HG02840 (cell line): ENCODE data around the gene SMYD3.

Experiments used
- ATAC-seq: cut with Tn5 transposase; IDR thresholded peaks from one replicate; pipeline ENCODE4 v1.9.1; 2021; ENCODE audit warnings: mild to moderate bottlenecking, moderate library complexity, moderate number of reproducible peaks; ENCODE audit not compliant: unreplicated experiment, low FRiP score

SMYD3 gene

DNA sequence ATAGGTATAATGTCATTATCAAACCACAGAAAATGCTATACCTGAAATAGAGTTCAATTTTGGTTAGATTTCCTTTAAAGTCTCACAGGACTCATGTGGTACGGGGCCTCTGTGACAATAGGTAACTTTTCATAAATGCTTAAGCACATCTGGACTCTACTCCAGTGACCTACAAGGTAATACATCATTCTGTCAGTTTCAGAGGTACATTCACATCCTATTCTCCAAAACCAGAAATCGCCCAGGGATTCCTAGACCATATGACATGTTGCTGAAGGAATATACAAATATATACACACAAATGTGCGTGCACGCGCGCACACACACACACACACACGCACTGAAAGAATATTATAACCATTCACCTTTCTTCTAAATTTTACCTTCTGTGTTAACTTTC is 311.8 kb downstream of the SMYD3 start:
- ATAC-seq, result no peak

DNA sequence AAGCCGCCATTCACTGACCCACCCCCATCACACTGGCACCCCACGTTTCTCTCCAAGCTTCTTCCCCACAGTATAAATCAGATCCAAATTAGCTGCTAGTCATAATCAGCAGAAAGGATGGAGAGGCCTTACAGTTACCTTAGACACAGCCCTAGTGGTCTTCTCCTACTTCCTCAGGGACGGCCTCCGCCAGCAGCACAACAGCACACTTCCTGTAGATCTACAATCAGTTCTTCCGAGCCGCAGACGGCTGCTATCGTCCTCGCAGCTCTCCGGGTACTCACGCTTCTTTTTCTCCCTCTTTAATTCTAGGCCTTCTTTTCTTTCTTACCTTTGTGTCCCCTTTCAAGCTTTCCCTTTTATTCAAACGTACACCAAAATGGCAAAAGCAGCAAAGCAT is 313.5 kb downstream of the SMYD3 start:
- ATAC-seq, result no peak

DNA sequence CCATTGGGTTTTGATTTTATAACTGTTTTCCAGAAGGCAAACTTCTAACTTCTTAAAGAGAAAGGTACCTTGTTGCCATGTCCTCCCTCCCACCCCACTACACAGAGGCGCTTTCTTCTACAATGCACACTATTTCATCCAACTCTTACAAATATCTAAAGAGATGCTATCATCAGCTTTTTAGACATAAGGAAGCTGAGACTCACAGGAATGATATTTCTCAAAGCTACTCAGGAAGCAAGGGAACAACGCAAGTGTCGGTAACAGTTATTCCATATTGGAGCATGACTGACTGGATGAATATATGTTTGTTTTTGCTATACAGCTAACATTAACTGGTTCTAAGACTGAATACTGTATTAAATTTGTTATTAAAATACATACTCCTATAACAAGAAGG is 318.0 kb downstream of the SMYD3 start:
- no peak for ATAC-seq

DNA sequence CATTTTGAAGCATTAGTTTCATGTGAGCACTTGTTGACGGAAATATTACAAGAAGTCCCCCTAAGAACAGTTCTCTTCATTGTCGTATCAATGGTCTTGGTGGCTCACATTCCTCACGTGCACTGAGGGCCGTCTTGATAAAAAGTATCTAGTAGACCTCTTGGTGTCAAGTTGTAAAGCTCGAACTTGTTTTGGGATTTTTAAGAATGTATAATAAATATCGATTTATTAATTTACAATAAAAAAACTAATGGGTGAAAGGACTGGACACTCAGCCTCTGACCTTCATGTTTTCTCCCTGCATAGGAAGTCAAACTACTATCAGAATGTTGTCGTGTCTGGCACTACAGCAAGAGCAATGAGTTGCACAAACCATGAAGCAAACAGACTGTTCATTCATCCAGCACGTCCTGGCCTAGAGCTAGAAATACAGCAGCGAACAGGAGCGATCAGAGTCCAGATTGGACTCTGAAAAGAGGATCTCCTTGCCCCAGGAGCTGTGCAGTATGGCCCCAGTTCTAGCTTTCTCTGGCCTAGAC is 319.2 kb downstream of the SMYD3 start:
- no peak for ATAC-seq

DNA sequence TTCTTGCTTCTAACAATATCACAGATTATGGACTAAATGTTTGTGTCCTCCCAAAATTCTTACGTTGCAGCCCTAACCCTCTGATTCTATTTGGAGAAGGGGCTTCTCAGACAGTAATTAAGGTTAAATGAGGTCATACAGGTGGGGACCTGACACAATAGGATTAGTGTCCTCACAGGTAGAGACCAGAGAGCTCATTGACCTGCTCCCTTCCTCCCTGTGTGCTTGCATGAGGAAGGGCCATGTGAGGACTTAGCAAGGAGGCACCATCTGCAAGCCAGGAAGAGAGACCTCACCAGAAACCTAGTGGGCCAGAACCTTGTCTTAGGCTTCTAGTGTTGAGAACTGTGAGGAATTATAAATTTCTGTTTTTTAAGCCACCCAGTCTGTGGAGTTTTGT is 322.6 kb downstream of the SMYD3 start:
- no peak for ATAC-seq

DNA sequence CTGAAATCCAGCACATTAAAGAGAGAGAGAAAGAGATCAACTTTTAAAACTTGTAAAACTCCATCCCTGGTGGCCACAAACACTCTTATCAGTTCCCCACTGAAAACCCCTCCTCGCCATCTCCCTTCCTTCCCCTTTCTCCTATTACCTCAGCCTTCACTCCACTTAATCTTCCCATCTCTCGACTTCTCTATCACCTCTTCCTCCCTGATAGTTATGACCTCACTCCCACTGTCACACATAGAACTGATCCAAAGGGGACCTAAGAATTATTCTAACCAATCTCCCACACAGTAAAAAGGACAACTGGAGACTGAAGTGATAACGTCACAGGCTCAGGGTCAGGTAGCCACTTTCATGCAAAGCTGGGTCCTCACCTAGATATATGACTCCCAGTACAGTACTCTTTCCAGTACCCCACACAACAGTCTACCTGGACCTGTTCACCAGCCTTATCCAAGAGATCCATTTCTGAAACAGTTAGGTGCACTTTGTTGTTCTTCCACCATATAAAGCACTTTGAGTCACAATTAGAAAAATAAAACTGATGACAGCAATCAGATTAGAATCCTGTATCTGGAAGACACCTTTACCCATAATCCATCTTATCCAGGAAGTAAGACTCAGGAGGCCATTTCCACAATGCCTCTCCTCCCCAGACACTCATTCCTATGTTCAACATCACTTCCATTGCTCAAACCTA is 324.8 kb downstream of the SMYD3 start:
- ATAC-seq, result no peak

DNA sequence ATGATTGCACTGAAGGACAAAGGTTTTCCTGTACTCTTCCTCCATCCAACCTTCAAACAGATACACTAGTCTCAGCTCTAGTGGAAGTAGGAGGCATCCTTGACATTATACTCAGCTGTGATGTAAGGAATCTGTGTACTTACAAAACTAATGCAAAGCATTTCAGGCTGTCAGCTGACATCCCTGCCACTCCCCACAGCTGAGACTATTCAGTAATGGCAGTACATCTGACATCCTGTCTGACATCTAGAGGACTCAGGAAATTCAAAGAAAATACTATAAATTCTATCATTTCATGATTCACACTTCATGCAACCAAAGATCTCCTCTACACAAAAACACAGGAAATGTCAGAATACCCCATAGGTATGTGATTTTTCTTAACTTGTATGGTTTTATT is 325.8 kb downstream of the SMYD3 start:
- ATAC-seq, result no peak

DNA sequence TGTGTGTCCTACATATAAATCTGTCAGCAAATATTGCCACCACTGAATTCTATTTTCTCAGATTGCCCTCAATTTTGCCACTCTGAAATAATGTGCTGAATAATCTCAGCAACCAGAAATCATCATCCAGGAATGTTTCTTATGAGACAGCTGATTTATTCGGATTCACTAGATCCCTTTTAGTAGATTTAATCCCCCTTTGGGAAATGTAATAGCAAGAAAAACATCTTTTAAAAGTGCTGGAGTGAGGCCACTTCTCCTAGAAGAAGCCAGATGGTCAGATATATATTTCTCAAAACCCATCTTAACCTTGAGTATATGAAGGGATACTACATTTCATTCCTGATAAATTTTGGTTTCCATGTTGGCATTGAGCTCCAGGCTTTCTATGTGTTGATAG is 327.7 kb downstream of the SMYD3 start:
- no peak for ATAC-seq

DNA sequence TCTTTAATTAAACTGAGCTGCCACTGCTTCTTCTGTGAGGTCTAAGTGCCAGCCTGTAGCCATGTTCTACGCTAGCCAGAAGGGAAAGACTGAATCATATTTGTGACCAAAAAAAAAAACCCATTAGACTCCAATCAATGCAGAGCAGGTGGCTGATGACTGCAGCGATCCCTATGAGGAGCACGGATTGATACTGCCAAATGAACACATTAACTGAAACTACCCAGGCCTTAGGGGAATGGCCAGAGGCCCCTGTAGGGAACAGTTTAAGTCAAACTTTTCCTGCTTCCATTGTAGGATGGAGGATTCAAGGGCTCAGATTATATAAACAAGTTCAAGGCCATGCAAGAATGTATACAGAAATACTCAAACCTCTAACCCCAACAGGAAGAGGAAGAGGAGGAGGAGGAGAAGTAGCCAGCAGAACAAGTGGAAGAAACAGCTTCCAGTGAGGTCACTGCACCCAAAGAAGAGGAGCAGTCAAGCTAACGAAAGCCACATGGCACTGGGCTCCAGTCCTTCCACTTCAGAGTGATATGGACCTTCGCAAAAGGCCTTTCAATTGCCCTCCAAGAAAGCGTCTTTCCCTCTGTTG is 328.3 kb downstream of the SMYD3 start:
- ATAC-seq, result no peak

DNA sequence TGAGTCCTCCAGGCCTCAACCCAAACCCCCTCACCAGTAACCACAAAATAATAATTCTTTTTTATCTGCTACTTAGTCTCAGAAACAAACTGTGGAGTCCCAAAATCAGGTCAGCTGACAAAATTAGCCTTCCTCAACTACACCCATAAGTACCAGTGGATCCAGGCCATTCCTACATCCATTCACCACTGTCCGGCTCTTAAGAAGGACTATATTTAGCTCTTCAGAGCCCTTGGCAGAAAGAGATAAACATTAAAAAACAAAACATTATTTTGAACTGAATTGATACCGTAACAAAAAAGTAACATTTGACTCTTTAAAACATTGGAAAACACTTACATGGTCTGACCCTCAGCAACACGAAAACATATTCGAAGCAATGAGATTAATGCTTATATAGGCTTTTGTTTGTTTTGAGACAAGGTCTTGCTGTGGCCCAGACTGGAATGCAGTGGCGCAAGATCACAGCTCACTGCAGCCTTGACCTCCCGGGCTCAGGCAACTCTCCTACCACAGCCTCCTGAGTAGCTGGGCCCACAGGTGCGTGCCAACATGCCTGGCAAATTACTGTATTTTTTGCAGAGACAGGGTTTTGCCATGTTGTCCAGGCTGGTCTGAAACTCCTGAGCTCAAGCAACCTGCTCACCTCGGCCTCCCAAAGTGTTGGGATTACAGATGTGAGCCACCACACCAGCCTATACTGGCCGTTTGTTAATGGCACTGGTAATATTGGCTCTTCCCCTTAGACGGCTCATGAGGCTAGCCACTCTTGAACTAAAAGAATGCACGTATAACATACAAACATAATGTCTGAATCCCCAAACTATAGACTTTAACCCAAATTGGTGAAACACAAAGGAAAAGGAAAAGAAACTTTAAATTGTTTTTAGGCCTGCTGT is 330.7 kb downstream of the SMYD3 start:
- ATAC-seq, result no peak

DNA sequence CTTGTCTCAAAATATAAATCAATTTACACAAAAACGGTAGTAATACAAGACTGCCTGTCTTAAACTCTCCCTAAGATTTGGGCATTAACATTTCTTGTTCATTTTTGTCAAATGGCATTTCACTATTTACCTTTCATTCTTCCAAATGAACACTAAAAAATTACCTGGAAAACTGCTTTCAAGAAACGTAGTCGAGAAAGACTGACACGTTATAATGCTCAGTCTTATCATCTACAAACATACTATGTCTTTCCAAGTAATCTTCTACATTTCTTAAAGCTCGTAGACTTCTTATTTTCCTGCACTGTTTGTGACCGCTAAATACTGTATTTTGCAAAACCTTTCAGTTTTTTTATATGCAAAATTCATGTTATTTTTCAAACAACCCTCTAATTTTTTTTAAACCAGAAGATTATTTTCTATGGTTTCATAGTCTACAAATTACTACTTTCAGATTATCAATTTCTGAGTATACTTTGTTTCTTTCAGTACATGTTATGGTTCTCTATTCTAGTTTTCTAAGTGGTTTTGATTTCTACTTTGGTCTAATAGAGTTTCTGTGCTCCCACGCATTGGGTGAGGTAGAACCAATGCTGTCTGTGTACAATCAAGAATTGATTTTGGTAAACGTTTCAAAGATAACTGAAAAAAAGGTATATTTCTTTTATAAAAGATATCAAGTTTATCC is 336.4 kb downstream of the SMYD3 start:
- no peak for ATAC-seq

DNA sequence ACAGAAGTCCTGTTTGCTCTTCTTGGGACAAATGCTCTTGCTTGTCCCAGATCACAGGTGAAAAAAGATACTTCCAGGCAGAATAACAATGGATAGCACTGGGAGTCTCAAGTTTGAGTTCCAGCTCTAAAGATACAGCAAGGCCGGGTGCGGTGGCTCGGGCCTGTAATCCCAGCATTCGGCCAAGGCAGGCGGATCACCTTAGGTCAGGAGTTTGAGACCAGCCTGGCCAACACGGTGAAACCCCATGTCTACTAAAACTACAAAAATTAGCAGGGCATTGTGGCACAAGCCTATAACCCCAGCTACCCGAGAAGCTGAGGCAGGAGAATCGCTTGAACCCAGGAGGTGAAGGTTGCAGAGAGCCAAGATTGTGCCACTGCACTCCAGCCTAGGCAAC is 337.6 kb downstream of the SMYD3 start:
- no peak for ATAC-seq

DNA sequence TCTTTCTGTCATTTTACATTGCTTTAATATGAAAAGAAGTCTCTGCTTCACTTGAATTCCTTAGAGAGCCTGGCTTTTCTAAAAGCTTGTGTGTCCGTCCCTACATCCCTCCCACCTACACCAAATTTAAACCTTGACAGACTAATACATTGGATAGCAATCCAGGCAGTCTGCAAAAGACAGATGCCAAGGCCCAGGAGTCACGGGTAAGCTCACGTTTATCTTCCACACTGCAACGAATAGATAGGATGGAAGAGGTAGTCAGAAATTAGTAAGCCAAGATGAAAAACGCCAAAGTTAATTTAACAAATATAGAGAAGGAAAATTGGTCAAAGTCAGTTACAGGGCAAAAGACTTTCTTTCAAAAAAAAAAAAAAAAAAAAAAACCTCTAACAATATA is 338.1 kb downstream of the SMYD3 start:
- ATAC-seq, result no peak

DNA sequence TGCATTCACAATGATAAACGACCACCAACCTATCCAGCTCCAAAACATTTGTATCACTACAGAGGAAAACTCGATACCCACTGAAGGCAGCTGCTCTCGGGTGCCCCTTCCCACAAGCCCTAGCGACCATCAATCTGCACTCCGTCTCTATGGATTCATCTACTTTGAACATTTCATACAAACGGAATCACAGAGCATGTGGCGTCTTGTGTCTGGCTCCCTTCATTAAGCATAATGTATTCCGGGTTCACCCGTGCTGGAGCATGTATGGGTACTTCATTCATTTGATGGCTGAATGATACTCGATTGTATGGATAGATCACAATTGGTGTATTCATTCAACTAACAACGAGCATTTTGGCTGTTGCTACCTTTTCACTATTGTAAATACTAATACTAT is 340.2 kb downstream of the SMYD3 start:
- no peak for ATAC-seq

DNA sequence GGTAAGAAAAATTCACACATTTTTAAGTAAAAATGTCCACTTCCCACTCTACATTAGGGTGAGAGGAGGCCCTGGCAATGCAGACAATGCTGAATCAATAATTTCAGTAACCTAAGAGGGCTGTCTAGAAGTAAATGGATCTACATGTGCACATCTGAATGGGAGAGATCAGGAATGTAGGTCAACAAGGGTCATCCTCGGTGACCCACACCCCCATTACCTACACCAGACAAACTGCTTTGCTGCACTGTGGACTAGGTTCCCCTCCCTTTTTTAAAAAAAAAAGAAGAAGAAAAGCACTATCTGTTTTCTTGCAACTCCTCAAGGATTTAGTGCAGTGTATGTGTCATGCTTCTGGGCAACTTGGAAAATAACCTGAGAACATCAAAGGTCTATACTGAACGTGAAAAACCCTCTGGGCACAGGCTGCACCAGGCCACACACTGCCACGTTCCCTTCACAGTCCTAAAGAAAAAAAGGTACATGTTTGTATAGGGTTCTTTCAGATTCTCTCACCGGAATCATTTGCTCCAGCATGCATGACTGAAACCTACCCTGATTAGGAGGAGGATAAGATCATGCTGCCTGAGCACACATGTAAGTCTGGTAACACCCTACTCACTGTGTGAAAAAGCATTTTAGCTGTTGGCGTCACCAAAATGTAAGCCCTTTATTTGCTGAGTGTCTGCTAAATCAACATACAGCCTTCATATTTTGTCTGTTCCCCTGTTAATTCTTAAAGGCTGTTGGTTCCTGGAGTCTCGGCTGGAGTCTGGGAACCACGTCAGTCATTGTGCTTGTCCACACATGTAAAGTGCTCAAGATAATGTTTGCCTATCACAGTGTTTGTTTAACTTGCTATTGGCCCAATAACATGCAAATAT is 341.0 kb downstream of the SMYD3 start:
- no peak for ATAC-seq

DNA sequence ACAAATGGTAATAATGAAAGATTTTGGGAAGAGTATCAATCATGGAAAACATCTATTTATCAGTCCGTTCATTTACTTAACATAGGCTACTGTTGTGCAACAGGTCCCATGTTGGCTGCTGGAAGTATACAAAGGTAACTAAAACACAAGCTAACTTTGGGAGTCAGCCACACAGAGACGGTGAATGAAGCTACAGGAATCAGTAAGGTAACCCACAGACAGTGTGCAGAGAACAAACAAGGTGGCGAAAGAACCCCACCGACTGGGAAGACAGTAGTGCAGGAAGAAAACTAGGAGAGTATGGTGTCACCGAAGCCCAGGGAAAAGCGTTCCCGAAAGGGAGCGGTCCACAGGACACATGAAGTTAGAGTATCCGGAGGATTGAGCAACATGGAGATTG is 342.3 kb downstream of the SMYD3 start:
- ATAC-seq, result no peak

DNA sequence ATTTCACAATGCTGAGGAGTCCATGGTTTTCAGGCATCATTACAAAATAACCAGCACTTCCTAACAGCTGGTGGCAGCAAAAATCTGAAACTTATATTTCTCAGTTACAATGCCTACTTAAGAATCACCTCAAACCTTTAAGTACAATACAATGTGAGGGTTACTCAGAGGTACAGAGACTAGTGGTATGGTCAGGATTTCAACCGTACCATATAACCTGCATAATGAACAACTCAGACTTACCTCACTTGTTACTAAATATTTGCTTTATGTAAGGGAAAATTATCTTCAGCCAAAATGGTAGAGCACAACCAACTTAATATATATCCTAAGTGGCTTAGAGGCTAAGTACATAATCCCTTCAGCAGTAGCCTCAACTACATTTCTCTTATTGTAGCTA is 344.5 kb downstream of the SMYD3 start:
- no peak for ATAC-seq

DNA sequence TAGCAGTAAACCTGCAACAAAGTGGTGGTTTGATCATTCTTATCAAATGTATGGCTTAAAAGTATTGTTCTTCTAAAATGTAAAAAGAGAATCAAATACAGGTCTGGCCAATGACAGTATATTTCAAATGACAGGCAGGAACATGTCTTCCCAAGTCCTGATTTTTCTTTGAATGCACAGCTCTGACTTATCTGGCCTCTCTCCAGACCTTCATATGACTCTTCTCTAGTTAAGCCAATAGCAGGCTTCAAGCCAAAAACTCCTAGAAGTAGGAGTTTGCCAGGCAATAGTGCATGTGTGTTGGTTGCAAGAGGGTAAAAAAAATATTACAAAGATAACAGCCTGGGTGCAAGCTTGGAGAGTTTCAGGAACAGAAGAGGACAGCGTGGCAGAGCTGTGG is 345.5 kb downstream of the SMYD3 start:
- ATAC-seq, result no peak

DNA sequence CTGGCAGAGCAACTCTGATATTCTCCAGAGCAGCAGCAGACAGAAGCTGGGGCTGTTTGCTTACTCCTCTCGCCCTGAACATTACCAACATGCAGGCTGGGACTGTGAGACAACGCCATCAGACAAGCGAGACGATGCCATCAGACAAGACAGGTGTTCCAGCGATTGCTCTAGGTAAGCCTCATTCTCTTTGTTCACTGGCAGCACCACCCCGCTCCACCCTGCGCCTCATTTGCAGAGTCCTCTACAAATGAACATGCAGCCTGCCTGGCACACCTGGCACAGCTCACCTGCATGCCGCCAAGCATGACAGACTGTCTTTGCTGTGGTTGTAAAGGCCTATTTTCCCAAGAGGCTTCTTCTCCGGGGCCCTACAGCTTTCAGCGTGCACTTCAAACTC is 346.2 kb downstream of the SMYD3 start:
- ATAC-seq, result no peak

DNA sequence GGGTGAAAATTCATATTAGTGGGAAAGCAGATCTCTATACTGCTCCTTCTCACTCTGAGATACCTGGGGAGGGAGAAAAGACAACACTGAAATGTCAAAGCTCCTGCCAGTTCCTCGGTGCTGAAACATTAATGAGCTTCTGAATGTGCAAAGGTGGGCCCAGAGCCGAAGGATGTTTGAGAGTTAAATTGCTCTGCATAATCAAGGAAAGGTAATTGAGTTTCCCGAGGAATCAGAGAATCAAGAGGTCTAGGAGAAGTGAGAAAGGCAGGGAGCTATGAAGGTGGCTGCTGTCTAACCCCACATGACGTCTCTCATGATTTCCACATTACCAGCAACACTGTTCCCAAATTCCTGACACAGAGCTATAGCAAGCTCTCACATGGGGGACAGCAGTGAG is 346.7 kb downstream of the SMYD3 start:
- no peak for ATAC-seq
